SU-DHL-6 (cell line): ENCODE results near the gene MICAL2.

Source experiments
- CTCF ChIP-seq: fragments of 200-600 bp; sonication (generic); IDR thresholded peaks from one replicate; pipeline ENCODE4 v1.5.1; 2017; ENCODE audit warnings: antibody characterized with exemption, mild to moderate bottlenecking, low read length, moderate library complexity; ENCODE audit not compliant: insufficient read depth, poor library complexity, severe bottlenecking
- EZH2phosphoT487 ChIP-seq: fragments of 200-600 bp; sonication (generic), shearing (Covaris generic); conservative IDR thresholded peaks from 2 replicates; pipeline ENCODE4 v1.6.1; 2018; ENCODE audit warnings: mild to moderate bottlenecking, antibody characterized with exemption, low read length, moderate library complexity, mixed read lengths

DNA sequence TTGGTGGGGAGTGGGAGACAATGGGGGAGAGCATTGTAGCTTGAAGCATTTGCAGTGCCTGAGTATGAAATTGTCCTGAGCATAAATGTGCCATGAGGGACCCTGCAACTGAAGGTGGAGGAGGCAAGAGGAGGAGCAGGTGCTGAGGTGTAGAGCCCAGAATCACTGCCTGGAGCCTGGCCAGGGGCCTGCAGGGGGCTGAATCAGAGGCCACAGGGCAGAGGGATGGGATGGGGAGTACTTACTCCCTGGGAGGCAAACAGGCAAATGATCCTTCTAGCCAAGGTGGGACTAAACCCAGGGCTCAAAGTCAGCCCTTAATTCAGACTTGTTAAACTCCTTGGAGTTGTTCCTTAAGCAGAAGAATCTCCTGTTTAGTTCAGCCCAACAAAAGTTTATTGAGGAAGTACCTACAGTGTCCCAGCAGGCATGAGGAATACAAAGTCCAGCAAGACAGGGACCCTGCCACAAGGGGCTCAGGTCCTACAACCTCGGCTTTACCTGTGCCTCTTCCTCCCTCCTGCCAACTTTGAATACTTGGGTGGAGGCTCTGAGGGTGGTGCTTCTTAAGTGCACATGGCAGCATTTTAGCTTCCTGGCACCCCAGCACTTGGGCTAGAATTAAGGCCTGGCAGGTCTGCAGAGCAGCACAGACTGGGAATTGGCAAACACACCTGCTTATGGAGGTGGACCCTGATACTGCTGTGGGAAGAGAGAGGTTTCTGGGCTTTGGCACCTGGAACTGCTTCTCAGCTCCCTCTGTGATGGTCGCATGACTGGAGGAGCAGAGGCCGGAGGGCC lies 20.0 kb downstream of the MICAL2 start:
- TF ChIP-seq CTCF (no peak), EZH2phosphoT487 (no peak)
